SJSA1 (cell line): Measurements from ENCODE around the gene PXDN. TPM values are rescaled to one million over a fixed set of nuclear protein-coding genes. Genes with fewer than 3 reads are reported as not detected.
A peak's percentile ranks its signal among the peaks of the same experiment; 100 is the strongest.

Source experiments
- DNase-seq, 2 experiments: peaks; one replicate each; pipeline ENCODE4 v3.0.0-alpha.2; 2015 to 2020; ENCODE audit warnings: low spot score in 2 of 2, low read depth in 1 of 2
- H3K27ac ChIP-seq: fragments of 250-450 bp; sonication (Bioruptor Pico); 2 replicates; pipeline ENCODE4 v1.5.1; 2020; ENCODE audit warnings: mild to moderate bottlenecking, moderate library complexity
- H3K27me3 ChIP-seq: fragments of 250-450 bp; sonication (Bioruptor Pico); replicated peaks from 2 replicates; pipeline ENCODE4 v1.5.1; 2020; ENCODE audit warnings: mild to moderate bottlenecking, moderate library complexity
- H3K36me3 ChIP-seq: fragments of 250-450 bp; sonication (Bioruptor Pico); 2 replicates; pipeline ENCODE4 v1.5.1; 2020; ENCODE audit warnings: mild to moderate bottlenecking
- H3K4me1 ChIP-seq: fragments of 250-450 bp; sonication (Bioruptor Pico); replicated peaks from 2 replicates; pipeline ENCODE4 v1.6.1; 2021; ENCODE audit warnings: mild to moderate bottlenecking
- H3K4me3 ChIP-seq: fragments of 250-450 bp; sonication (Bioruptor Pico); 2 replicates; pipeline ENCODE4 v1.5.1; 2020; ENCODE audit warnings: mild to moderate bottlenecking
- H3K9me3 ChIP-seq: fragments of 250-450 bp; sonication (Bioruptor Pico); replicated peaks from 2 replicates; pipeline ENCODE4 v1.5.1; 2020; ENCODE audit warnings: mild to moderate bottlenecking
- total RNA-seq: library from RNA; depleted of rRNA; stranded (reverse); fragments of >200 nt; shearing (Covaris generic); gene quantifications from 2 replicates; pipeline ENCODE4 v1.2.3, GENCODE V29; 2014

The PXDN gene
- total RNA-seq, 1 experiment from 2014 or later: 310 TPM

DNA sequence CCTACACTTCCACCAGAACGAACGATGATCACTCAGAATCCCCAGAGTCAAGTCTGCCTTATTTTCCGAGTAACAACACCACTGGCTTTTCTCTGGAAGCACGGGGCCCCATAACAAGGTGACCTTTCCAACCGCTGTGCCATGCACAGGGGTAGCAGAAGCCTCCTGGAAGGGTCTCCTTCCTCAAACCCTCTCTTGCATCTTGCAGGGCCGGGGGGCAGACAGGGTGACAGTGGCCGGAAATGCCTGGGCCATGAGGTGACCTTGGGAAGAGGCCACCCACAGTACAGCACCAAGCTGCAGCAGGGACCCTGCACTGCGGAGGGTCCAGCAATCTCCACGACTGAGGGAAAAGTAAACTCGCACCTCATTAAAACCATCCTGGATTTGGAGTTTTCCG is 108.5 kb downstream of the PXDN start:
- DNase-seq: peak in 1 of 2 experiments; percentile 68
- Histone ChIP-seq H3K4me3 (no peak overlapping the region), H3K27ac (peak overlapping the region; percentile 51), H3K4me1 (peaks cover 68% of the 10 kb centered on the region), H3K27me3 (no peaks in the 10 kb centered on the region), H3K36me3 (peaks cover 75% of the 10 kb centered on the region), H3K9me3 (no peaks in the 10 kb centered on the region)

DNA sequence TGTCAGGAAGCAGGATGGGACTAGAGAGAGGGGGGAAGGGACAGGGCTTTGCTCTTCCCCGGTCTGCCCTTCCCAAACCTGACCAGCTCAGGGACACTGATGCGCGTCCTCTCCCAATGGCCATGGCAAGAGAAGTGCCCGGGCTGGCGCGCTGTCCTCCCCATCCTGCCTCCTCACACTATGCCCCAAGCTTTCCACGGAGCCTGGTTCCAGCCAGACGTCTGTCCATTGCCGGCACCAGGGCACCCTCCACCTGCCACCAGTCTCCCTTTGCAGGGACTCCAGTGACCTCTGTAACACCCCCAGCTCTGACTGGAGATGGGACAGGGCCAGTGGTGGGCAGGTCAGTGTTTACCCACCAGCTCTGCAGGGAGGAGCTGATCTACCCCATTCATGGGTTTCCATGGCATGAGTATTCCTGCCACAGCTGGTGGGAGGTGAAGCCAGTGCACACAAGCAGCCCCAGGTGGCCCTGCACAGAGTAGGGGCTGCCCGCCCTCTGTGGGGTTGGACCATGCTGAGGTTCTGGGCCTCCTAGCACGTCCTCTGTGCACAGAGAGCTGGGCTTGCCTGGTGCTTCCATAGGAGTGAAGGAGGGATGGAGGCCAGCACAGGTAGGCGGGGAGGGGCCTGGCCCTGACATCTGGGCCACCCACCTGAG is 109.5 kb downstream of the PXDN start:
- no peaks in the 10 kb centered on the region for H3K27me3 ChIP-seq
- H3K27ac ChIP-seq: peak overlapping the region; percentile 51; the same call in 1 of the 2 replicates
- DNase-seq: no peak
- H3K4me3 ChIP-seq: no peak overlapping the region
- peaks cover under 1% of the 10 kb centered on the region; the same call in 1 of the 2 replicates for H3K9me3 ChIP-seq
- H3K4me1 ChIP-seq: peaks cover 75% of the 10 kb centered on the region
- peaks cover 77% of the 10 kb centered on the region for H3K36me3 ChIP-seq

DNA sequence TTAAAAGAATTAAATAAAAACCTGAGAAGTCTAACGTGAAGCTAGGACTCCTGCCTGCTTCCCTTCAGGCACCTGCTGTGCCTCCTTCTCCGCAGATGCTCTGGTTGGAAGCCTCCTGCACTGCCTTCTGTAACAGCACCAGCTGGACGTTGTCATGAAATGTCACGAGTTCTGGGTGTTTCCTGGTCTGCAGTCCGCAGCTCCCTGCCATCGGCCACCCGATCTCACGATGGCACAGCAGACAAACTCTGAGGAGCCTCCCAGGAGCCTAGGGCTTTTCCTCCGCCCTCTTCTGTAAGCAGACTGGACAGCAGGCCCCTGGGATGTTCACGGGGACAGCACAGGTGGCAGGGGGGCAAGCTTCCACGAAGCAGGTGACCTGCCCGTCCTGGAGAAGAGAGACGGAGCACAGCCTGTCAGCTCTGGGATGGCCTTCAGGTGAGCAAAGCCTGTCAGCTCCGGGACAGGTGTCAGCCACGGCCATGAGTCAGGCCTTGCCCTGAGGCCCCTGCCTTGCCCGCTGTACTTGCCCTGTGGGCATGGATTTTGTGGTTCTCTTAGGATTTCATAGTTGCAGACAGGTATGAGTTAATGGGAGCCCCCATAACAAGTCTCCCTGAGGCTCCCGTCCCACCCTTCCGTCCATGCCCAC is 110.3 kb downstream of the PXDN start:
- Histone ChIP-seq H3K4me3 (no peak overlapping the region), H3K36me3 (peaks cover 78% of the 10 kb centered on the region), H3K9me3 (peaks cover 5% of the 10 kb centered on the region; the same call in 1 of the 2 replicates), H3K27me3 (no peaks in the 10 kb centered on the region), H3K4me1 (peaks cover 75% of the 10 kb centered on the region), H3K27ac (no peak overlapping the region)
- no peak for DNase-seq

DNA sequence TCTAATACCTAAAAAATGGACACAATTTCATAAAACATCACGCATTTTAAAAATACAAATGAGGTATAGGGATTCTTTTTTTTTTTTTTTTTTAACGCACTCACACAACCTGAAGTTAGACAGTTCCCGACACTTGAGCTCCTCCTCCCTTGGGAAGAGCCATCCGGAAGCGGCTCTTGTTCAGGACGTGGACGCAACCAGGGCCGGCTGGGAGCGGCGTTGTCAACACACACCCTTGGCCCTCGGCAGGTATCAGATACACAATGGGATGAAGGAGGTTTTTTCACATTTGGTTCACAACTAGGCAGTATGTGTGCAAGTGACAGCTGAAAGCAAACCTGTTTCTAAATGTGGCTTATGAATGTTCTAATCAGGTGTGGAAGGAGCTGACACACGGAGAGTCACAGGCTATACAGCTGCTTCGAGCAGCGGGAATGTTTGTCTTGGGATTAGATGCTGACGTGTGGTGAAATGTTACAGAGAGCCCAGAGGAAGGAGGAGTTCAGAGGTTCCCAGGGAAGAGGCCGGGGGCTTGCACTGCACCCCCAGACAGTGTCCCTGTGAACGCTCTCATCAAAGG is 111.1 kb downstream of the PXDN start:
- no peak for DNase-seq

DNA sequence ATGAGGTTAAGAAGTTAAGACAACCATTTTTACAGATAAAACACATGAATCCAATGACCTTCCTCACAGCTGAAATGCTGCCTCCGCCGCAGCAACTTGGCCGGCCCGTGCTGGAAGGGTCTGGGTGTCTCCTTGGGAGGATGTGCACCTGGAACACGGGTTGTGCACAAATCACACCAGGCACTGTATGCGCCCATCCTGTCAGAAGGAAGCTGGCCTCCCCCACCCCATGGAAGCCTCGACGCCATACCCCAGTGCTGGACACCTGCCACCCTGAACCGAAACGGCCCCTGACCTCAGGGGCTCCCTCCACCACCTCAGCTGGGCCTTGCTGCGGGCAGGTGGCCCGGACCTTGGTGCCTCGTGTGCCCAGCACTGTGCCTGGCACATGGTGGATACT is 111.8 kb downstream of the PXDN start:
- Histone ChIP-seq H3K9me3 (peaks cover 5% of the 10 kb centered on the region; the same call in 1 of the 2 replicates), H3K27me3 (no peaks in the 10 kb centered on the region), H3K4me3 (no peak overlapping the region), H3K36me3 (peaks cover 67% of the 10 kb centered on the region), H3K27ac (peak overlapping the region; percentile 96), H3K4me1 (peaks cover 67% of the 10 kb centered on the region)
- DNase-seq: no peak

More for the DNA sequence above, 111.1 kb downstream of the PXDN start:
- Histone ChIP-seq H3K9me3 (peaks cover 5% of the 10 kb centered on the region; the same call in 1 of the 2 replicates), H3K27ac (peak overlapping the region; percentile 96), H3K4me1 (peaks cover 71% of the 10 kb centered on the region), H3K4me3 (no peak overlapping the region), H3K36me3 (peaks cover 70% of the 10 kb centered on the region), H3K27me3 (no peaks in the 10 kb centered on the region)

DNA sequence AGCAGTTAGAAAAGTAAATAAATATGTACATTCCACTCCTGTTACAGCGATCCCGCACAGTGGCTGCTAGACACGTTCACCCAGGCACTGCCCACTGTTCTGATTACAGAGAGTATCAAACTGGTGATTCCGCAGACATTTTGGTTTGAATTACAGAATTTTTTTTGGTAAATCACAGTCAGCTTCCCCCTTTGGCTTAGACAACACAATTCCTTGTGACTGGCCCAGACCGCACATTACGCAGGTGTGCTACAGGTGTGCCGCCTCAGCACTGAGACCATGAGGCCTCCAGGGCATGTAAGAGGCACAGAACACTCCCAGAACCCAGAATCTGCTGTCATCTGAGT is 112.3 kb downstream of the PXDN start:
- peak; percentile 89 to 91 for DNase-seq
- Histone ChIP-seq H3K27me3 (no peaks in the 10 kb centered on the region), H3K4me1 (peaks cover 65% of the 10 kb centered on the region), H3K36me3 (peaks cover 67% of the 10 kb centered on the region), H3K27ac (peak overlapping the region; percentile 96), H3K9me3 (peaks cover 5% of the 10 kb centered on the region; the same call in 1 of the 2 replicates), H3K4me3 (no peak overlapping the region)

DNA sequence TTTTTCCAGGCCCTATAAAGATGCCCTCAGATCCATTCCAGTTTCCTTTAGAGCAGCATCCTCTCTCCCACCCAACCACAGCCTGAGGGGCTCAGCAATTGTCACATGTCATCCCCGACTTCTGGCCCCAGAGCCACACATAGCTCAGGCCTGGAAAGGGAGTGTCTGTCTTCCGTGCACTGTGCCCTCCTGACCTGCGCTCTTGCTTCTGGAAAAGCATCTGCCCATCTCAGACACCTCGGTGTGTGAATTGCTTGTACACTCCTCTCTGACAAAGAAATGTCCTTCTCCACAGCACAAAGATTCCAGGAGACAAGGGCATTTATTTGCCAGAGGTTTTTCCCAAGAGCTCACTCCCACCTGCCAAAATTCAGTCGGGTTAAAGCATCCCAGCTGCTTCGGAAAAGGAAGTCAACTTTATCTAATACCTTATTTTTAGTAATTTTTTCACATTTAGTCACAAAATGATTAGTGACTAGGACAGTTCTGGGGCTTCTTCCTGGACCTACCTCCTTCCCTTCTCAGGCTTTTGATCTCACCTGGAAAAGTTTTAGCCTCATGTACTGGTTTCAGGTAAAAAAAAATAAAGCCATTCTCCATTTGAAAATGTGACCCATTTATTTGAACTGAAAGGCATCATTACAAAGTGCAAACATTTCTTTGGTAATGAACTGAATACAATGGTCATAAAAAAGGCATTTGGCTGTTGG is 112.9 kb downstream of the PXDN start:
- no peaks in the 10 kb centered on the region for H3K27me3 ChIP-seq
- peak overlapping the region; percentile 96 for H3K27ac ChIP-seq
- peaks cover 67% of the 10 kb centered on the region for H3K36me3 ChIP-seq
- H3K4me1 ChIP-seq: peaks cover 60% of the 10 kb centered on the region
- no peak for DNase-seq
- H3K9me3 ChIP-seq: peaks cover 5% of the 10 kb centered on the region; the same call in 1 of the 2 replicates
- H3K4me3 ChIP-seq: no peak overlapping the region

DNA sequence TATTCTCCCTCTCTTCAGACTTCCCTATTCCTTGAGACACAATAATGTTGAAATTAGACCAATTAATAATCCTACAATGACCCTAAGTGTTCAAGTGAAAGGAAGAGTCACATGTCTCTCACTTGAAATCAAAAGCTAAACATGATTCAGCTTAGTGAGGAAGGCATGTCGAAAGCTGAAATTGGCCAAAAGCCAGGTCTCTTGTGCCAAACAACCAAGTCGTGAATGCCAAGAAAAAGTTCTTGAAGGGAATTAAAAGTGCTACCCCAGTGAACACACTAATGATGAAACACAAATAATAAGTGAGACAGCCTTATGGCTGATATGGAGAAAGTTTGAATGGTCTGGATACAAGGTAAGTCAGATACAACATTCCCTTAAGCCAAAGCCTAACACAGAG is 115.4 kb downstream of the PXDN start:
- Histone ChIP-seq H3K27ac (no peak overlapping the region), H3K9me3 (peaks cover 5% of the 10 kb centered on the region; the same call in 1 of the 2 replicates), H3K36me3 (peaks cover 43% of the 10 kb centered on the region), H3K27me3 (no peaks in the 10 kb centered on the region), H3K4me3 (no peak overlapping the region), H3K4me1 (peaks cover 47% of the 10 kb centered on the region)
- no peak for DNase-seq

DNA sequence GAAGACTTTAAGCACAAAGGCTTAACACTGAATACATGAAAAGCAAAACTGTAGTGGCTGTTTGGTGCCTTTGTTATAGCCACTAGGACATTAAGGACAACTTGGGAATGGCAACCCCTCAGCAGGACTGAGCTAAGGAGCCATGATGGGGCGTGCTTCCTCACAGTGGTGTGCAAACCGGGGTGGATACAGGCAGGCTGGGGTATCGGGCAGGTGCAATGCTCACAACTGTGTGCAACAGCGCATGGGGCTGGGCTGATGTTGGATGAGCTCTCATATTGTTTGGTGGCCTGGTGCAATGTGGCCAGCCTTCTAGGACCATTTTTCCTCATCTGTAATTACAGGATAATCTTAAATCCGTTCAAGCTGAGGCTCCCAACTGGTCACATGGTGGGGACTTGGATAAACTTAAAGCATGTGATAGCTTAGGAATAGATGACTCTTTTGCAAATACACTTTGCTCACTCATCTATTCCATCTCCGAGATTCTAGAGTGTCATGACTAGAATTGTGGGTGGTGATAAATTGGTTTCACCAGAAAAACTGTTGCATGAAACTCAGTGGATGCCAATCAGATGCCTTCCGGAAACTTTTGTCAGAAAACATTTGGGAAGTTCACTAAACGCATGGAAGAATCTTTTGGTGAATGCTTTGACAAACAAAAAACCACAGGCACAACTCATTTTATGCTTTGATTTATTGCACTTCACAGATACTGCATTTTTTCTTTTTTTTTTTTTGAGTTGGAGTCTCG is 116.5 kb downstream of the PXDN start:
- no peak for DNase-seq
- H3K27me3 ChIP-seq: no peaks in the 10 kb centered on the region
- peaks cover 5% of the 10 kb centered on the region; the same call in 1 of the 2 replicates for H3K9me3 ChIP-seq
- peaks cover 41% of the 10 kb centered on the region for H3K4me1 ChIP-seq
- peaks cover 32% of the 10 kb centered on the region for H3K36me3 ChIP-seq
- no peak overlapping the region for H3K4me3 ChIP-seq
- no peak overlapping the region for H3K27ac ChIP-seq

DNA sequence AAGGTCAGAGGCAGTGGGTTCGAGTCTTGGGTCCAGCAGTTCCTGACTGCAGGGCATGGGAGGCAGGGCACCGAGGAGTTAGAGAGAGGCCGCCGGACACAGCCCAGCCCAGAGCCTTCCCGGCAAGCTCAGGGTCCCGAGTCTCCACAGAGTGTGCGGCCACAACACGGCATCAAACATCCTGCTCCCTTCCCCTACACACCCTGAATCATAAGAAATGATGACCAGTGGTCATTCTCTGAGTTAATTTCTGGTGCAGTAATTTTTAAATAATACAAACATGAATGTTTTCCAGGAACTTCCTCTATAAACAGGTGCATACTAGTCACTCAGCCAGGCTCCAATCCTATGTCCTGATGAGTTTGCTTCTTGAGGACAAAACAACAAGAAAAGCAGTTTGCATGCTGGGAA is 118.0 kb downstream of the PXDN start:
- peaks cover 36% of the 10 kb centered on the region for H3K4me1 ChIP-seq
- H3K36me3 ChIP-seq: peaks cover 24% of the 10 kb centered on the region
- no peak for DNase-seq
- H3K9me3 ChIP-seq: peaks cover 8% of the 10 kb centered on the region; the same call in 1 of the 2 replicates
- no peak overlapping the region for H3K4me3 ChIP-seq
- no peaks in the 10 kb centered on the region for H3K27me3 ChIP-seq
- H3K27ac ChIP-seq: no peak overlapping the region

DNA sequence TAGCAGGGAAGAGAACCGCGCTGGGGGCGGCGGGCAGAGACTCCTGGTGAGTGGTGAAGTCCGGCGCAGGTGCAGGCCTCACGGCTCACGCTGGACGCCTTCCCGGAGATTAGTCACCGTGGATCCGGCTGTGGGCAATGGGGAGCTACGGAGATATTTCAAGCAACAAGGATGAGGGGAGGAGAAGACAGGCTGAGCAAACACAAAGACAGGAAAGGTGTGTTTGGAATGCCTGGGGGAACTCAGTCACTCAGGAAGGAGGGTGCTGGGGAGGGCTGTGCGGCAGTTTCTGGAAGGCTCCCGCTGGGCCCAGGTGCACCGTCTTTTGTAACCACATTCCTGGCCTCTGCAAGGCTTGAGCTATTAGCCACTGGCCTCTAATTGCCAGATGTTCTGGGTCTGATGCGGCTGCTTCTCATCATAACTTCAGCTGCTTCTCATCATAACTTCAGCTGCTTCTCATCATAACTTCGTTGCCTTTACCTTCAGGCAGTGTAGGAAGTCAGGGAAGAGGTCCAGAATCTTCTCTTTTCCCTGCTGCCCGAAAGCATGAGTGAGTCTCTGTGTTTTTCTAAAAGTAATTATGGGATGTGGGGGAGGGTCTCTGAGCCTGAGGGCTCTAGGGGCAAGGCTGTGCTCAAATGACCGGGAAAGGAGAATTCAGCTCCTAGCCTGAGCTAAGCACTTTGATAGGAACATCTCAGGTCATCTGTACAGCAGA is 118.9 kb downstream of the PXDN start:
- no peak for DNase-seq
- peaks cover 32% of the 10 kb centered on the region for H3K4me1 ChIP-seq
- H3K27me3 ChIP-seq: no peaks in the 10 kb centered on the region
- peaks cover 13% of the 10 kb centered on the region; the same call in 1 of the 2 replicates for H3K9me3 ChIP-seq
- no peak overlapping the region for H3K27ac ChIP-seq
- peaks cover 15% of the 10 kb centered on the region for H3K36me3 ChIP-seq
- no peak overlapping the region for H3K4me3 ChIP-seq

DNA sequence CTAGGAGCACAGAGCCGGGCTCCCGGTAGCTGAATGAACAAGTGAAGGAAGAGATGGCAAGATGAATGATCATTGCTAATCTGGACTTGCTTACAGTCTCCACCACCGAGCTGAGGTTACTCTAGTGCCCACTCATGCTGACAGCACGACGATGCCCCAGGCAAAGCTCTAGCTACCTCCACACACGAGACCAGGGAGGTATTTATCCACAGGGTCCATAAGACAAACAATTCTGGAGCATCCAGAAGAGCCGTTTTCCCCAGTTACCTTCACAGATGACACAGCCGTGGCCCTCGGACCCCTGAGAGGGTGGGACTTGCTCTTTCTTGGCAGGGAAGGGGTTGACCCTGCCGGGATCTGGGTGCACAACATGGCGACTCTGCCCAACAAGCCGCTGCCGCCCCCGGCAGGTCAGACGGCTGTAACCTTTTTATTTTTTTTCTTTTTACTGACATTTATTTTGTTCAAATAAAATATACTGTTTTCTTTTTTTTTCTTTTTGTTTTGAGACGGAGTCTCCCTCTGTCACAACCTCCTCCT is 120.3 kb downstream of the PXDN start:
- Histone ChIP-seq H3K27ac (no peak overlapping the region), H3K27me3 (no peaks in the 10 kb centered on the region), H3K4me3 (no peak overlapping the region), H3K4me1 (peaks cover 27% of the 10 kb centered on the region), H3K9me3 (0 out of 2 replicates have a peak, but pooled peaks cover 8% of the 10 kb centered on the region), H3K36me3 (peaks cover under 1% of the 10 kb centered on the region)
- DNase-seq: no peak
